ENCODE results near the gene PHKG2.

PHKG2 gene

DNA sequence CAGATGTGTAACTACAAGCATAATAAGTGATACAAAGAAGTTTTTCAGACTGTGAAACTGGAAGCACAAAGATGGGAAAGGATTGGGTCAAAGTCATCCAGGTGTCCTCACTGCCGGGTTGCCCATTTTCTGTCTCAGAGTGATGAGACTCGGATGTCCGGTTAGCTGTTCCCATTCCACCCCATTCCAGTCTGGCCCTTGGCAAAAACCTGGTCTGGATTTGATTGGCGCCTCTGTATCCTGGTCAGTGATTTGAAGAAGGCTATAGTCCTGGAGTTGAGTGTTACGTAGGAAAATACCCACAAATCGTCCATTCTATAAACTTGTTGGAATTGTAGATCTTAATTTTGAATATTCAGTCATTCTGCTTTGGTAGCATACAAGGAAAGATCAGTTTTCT, 19.9 kb upstream of the PHKG2 start:
- no peak for FAIRE-seq
- no peak for DNase-seq (ENCODE audit: insufficient read length, low spot score)

DNA sequence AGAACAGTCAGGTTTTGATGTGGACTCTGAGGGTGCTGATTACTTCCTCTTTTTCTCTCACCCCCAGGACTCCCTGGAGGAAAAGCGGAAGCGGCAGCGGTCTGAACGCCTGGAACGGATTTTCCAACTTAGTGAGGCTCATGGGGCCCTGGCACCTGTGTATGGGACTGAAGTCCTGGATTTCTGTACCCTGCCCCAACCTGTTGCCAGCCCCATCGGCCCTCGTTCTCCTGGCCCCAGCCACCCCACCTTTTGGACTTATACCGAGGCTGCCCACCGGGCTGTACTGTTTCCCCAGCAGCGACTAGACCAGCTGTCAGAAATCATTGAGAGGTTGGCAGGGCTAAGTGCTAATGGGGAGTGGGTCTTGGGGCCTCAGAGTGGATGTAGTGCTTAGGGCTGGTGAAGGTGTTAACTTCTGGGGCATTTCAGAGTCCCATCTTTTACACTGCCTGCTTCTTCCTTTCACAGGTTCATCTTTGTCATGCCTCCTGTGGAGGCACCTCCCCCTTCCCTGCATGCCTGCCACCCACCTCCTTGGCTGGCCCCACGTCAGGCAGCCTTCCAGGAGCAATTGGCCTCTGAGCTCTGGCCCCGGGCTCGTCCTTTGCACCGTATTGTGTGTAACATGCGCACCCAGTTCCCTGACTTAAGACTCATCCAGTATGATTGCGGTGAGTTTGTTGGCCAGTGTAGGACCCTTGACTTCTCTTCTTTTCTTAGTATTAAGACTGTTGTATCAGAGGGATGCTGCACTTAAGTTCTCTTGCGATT, 19.1 kb upstream of the PHKG2 start:
- FAIRE-seq (no peak), DNase-seq (ENCODE audit: insufficient read length, low spot score) (no peak)

DNA sequence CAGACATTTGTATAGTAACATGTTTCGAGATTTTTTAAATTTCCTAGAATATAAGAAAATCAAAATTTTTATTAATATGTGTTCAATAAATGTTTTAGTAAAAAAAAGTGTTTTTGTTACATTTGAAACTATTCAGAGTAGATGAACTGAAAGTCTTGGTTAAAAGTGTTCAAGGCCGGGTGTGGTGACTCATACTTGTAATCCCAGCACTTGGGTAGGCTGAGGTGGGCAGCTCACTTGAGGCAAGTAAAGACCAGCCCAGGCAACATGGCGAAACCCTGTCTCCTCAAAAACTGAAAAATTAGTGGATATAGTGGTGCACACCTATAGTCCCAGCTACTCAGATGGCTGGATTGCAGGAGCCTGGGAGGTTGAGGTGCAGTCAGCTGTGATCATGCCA, 16.8 kb upstream of the PHKG2 start:
- FAIRE-seq (no peak), DNase-seq (ENCODE audit: insufficient read length, low spot score) (no peak)

DNA sequence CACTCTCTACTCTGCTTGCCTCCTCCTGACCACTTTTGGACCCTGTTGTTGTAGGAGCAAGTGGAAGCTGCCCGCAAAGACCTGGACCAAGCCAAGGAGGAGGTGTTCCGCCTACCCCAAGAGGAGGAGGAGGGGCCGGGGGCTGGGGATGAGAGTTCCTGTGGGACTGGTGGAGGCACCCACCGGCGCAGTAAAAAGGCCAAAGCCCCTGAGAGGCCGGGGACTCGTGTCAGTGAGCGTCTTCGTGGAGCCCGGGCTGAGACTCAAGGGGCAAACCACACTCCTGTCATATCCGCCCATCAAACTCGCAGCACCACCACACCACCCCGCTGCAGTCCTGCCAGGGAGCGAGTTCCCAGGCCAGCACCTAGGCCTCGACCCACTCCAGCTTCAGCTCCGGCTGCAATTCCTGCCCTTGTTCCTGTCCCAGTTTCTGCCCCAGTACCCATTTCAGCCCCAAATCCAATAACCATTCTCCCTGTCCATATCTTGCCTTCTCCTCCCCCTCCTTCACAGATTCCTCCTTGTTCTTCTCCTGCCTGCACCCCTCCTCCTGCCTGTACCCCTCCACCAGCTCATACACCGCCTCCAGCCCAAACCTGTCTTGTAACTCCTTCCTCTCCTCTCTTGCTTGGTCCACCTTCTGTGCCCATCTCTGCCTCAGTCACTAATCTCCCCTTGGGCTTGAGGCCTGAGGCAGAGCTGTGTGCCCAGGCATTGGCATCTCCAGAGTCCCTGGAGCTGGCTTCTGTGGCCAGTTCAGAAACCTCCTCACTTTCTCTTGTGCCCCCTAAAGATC, 11.0 kb upstream of the PHKG2 start:
- no peak for FAIRE-seq
- no peak for DNase-seq (ENCODE audit: insufficient read length, low spot score)

DNA sequence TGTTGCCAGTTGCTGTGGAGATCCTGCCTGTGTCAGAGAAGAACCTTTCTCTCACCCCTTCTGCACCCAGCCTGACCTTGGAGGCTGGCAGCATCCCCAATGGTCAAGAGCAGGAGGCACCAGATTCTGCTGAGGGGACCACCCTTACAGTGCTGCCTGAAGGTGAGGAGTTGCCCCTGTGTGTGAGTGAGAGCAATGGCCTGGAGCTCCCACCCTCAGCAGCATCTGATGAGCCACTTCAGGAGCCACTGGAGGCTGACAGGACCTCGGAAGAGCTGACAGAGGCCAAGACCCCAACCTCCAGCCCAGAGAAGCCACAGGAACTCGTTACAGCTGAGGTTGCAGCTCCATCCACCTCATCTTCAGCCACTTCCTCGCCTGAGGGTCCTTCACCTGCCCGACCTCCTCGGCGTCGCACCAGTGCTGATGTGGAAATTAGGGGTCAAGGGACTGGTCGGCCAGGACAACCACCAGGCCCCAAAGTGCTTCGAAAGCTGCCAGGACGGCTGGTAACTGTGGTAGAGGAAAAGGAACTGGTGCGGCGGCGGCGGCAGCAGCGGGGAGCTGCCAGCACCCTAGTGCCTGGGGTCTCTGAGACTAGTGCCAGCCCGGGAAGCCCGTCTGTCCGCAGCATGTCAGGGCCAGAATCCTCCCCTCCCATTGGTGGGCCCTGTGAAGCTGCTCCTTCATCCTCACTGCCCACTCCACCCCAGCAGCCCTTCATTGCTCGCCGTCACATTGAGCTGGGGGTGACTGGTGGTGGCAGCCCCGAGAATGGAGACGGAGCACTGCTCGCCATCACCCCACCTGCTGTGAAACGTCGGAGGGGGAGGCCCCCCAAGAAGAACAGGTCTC, 10.2 kb upstream of the PHKG2 start:
- no peak for DNase-seq (ENCODE audit: insufficient read length, low spot score)
- FAIRE-seq: no peak

DNA sequence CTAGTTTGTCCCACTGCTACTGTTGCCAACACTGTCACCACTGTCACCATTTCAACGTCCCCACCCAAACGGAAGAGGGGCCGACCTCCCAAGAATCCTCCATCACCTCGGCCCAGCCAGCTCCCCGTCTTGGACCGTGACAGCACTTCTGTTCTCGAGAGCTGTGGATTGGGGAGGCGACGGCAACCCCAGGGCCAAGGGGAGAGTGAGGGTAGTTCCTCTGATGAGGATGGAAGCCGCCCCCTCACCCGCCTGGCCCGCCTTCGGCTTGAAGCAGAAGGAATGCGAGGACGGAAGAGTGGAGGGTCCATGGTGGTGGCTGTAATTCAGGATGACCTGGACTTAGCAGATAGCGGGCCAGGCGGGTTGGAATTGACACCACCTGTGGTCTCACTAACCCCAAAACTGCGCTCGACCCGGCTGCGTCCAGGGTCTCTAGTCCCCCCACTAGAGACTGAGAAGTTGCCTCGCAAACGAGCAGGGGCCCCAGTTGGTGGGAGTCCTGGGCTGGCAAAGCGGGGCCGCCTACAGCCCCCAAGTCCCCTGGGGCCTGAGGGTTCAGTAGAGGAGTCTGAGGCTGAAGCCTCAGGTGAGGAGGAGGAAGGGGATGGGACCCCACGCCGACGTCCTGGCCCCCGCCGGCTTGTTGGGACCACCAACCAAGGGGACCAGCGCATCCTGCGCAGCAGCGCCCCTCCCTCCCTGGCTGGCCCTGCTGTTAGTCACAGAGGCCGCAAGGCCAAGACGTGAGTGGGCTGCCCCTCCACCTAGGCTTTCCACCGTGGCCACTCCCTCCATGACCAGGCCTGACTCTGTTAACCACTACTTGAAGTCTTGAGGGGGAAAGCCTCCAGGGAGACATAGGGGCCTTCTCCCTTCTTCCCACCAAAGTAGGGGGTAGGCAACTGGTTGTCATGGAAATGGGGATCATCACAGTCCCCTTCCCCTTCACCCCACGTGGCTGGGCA, 9.0 kb upstream of the PHKG2 start:
- DNase-seq (ENCODE audit: insufficient read length, low spot score) (no peak), FAIRE-seq (no peak)

DNA sequence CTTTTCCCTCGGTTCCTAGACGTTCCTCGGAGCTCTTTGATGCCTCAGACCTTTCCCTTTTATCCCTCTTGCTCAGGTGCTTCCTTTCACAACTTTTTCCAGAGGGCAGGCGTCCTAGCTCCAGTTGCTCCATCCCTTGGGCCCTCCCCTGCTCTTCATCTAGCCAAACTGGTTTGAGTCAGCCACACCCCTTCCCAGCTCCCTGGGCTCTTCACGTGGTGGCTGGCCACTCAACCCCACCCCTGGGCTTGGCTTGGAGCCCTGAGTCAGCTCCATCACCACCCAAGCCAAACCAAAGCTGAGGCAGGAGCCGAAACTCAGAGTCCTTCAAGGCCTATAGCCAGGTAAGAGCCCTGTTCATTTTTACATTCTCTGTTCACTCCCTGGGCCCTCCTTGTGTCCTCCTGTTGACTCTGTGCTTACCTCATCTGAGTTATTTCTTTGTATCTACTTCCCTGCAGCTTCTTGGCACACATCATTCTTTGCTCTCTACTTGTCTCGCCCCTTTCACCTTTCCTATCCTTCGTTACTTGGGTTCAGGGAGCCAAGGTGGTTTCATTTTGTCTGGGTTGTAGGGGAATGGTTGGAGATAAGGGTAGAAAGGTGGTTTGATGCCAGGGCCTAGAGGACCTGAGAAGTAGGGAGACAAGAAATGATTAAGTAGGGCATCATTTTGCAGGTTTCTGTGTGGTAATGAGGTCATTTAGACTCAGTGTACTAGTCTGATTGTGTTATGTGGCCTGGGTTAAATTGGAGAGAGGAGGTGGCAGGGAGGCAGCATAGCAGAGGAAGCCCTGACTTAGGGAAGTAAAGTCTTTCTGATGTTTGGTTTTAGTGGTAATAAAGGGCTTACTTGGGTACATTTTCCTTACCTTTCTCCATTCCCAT, 7.6 kb upstream of the PHKG2 start:
- DNase-seq (ENCODE audit: insufficient read length, low spot score) (no peak), FAIRE-seq (no peak)

DNA sequence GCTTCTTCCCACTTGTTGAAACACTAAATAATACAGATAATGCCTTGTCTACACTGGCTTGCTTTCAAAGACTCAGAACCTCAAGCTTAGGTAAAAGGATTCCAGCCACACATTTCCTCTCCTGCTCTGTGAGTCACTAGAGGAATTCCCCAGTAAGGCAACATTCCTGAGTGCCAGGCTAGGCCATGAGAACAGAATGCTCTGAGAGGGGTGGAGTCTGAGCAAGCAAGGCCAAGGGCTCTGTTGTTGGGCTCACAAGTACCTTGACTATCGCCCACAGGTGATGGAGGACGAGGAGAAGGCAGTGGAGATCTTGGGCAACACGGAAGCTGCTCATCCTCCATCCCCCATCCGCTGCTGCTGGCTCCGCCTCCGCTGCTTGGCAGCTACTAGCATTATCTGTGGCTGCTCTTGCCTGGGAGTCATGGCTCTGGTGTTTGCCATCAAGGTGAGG, 6.7 kb upstream of the PHKG2 start:
- FAIRE-seq (no peak), DNase-seq (ENCODE audit: insufficient read length, low spot score) (no peak)

DNA sequence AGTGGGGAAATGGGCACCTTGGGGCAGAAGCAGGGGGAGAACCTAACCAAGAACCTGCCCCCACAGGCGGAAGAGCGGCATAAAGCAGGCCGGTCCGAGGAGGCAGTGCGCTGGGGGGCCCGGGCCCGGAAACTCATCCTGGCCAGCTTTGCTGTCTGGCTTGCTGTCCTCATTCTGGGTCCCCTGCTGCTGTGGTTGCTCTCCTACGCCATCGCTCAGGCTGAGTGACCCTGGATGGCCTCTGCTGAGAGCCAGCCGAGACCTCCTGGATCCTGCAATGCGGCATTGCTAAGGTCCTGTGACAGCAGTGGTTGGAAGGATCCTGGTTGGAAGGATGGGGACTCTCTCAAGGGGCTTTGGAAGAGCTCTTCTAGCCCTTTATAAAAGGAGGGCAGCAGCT, 4.5 kb upstream of the PHKG2 start:
- FAIRE-seq (no peak), DNase-seq (ENCODE audit: insufficient read length, low spot score) (no peak)

DNA sequence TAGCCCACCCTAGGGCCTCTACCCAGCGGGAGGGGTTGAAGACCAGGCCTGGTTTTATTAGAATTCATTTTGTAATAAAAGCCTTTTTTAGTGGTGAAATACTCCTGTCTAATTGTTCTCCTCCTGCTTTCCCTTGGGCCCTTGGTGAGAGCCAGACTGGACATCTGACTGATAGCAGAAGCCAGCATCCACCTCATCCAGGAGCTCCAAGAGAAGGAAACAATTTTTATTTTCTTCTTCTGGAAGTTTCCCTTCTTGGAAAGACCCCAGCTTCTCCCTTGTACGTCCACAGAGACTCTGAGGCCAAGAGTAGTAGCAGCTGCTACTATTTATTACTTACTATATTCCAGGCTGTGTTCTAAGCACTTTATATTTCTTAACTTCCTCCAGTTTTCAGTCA, 4.0 kb upstream of the PHKG2 start:
- FAIRE-seq (no peak), DNase-seq (ENCODE audit: insufficient read length, low spot score) (no peak)

DNA sequence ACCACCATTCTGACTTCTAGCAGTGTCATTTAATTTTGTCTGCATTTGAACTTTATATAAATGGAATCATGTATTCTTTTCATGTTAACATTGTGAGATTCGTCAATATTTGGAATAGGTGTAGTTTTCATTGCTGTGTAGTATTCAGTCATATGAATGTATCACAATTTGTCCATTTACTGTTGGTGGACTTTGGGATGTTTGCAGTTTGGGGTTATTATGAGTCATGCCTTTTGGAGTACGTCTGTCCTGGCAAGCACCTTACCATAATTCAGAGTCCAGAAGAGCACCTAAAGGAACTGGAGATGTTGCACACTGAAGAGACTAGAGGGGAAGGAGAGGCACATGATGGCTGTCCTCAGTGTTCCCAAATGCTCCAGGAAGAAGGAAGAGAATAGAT, 3.1 kb upstream of the PHKG2 start:
- no peak for FAIRE-seq

DNA sequence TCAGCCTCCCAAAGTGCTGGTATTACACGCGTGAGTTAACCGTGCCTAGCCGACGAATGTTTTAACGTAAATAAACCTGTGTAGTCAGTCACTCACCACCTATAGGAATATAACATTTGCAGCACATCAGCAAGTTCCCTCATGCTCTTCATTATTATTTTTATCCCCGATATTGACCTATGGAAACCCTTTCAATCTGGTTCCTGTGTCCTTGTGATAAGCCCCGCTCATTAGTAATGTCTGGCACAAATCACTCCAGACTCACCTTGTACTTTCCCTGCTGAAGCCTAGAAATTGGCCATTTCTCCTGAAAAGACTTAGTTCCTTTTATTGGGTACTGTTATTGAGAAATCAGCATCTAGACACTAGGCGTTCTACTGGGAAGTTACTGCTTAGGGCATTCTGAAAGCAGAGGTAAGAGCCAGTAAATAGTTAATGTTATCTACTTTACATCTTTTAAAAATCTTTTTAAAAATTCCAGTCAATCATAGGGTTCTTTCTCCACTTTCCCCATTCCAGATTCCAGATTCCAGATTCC, 1.5 kb upstream of the PHKG2 start:
- FAIRE-seq (no peak), DNase-seq (ENCODE audit: insufficient read length, low spot score) (no peak)

More for the DNA sequence above, 3.1 kb upstream of the PHKG2 start:
- no peak for DNase-seq (ENCODE audit: insufficient read length, low spot score)

DNA sequence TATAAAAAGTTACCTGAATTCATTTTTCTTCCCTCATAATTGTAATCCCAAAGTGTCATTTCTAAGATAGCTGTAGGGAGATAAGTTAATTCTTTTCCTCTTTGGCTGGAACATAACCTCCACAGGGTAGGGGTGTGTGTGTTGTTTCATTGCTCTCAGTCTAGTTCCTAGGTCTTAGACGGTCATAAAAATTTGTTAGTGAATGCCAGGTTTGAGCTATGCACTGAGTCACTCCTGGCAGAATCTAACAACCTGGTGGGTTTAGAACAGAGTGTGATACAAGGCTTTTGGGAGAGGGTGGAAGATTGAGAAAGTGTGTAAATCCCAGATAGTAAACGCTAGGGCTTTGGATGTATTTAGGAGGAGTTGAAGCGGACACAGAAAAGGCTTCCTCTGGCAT, 894 bp upstream of the PHKG2 start:
- FAIRE-seq (peak; percentile 44), DNase-seq (ENCODE audit: insufficient read length, low spot score) (no peak)

DNA sequence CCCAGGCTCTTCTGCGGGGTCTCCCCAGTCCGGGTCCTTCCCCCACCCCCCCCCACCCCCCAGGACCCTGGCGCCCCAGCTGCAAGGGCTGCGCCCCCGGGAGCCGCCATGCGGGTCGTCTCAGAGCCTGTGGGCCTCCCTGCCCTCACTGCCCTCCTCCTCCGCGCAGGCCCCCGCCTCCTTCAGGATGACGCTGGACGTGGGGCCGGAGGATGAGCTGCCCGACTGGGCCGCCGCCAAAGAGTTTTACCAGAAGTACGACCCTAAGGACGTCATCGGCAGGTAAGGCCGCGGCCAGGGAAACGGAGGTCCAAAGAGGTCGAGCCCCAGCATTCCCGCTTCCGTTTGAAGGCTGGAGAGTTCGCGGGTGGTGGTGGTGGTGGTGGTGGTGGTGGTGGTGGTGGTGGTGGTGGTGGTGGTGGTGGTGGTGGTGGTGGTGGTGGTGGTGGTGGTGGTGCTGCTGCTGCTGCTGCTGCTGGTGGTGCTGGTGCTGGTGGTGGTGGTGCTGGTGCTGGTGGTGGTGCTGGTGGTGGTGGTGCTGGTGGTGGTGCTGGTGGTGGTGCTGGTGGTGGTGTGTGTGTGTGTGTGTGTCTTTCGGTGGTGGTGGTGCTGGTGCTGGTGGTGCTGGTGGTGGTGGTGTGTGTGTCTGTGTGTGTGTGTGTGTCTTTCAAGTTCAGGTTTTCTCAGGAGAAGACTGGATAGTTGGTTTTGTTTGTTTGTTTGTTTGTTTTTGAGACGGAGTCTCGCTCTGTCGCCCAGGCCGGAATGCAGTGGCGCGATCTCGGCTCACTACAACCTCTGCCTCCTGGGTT, 615 bp downstream of the PHKG2 start:
- no peak for FAIRE-seq
- DNase-seq (ENCODE audit: insufficient read length, low spot score): no peak

DNA sequence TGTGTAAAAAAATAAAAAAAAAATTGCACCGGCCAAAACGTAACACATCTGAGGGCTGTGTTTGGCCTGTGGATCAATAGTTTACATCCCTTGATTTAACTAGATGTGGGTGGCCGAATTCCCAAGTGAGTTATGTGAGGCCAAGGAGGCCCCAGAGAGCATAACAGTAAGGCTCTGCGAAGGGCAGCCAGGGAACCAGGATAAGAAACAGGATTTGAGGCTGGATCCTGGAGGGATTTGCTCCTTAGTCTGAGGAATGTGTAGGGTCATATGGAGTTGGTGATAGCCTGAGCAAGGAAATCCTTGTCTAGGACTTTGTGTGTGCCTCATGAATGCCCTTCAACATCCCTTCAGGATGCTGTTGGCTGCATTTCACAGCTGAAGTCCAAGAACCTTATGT, 2.0 kb downstream of the PHKG2 start:
- DNase-seq (ENCODE audit: insufficient read length, low spot score) (no peak), FAIRE-seq (no peak)

DNA sequence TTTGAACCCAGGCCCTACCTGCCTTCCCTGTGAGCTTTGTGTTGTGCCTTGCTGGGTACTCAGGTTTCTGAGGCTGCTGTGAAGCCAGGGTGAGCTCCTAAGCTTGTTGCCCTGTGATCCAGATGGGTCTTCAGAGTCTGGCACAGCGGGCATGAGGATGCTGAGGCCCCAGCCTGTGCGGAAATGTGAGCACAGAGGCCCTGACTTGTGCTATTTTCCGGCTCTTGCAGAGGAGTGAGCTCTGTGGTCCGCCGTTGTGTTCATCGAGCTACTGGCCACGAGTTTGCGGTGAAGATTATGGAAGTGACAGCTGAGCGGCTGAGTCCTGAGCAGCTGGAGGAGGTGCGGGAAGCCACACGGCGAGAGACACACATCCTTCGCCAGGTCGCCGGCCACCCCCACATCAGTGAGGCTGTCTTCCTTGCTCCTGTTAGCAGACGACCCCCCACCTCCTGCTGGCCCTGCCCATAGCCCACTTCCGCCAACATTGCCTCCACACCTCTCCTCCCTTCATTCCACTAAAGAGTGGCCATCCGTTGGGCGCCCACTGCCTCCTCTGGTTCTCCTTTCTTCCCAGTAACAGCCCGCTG, 2.7 kb downstream of the PHKG2 start:
- DNase-seq (ENCODE audit: insufficient read length, low spot score) (no peak), FAIRE-seq (no peak)

DNA sequence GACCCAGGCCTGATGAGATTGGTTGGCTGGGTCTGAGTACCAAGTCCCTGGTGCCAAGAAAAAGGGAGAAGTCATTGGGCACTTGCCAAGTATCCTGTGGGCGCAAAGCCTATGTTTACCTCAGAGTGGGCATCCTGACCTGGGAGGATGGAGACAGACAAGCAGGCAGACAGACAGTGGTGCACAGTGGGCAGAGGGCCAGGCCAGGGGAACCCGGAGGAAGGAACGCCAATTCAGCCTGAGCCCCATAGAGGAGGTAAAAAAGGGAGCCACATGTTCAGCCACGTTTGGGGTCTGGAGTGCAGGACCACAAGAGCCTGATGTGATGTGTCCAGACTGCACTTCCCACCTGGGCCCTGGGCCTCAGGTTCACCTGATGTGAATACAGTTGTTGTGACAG, 5.4 kb downstream of the PHKG2 start:
- DNase-seq (ENCODE audit: insufficient read length, low spot score) (no peak), FAIRE-seq (no peak)

Data from GM19239 (cell line).